OCI-LY3 (cell line): ENCODE data around the gene CALHM3.

Experiments
- CTCF ChIP-seq: fragments of 200-600, 300-600 bp; sonication (generic); IDR thresholded peaks from 2 replicates; pipeline ENCODE4 v1.5.1; 2014; ENCODE audit warnings: antibody characterized with exemption, low read length, low read depth
- EZH2phosphoT487 ChIP-seq: fragments of 200-600 bp; shearing (Covaris generic); IDR thresholded peaks from 2 replicates; pipeline ENCODE4 v1.6.1; 2018; ENCODE audit warnings: antibody characterized with exemption, mixed run types, low read depth

- TF ChIP-seq CTCF (no peak), EZH2phosphoT487 (no peak)
Measured at GRCh38 chr10:103500481-103500880, 21.4 kb upstream of the CALHM3 start.
